Heart right ventricle (tissue), 16 donors: ENCODE measurements around the gene GJC1. TPM values are rescaled to one million over a fixed set of nuclear protein-coding genes. Genes with fewer than 3 reads are reported as not detected.

ENCODE experiments used
- ATAC-seq, 8 donors: fragments of 200-7000 bp; cut with Tn5 transposase; one replicate each; pipeline ENCODE4 v1.9.1; 2020; ENCODE audit warnings: mild to moderate bottlenecking in 8 of 8, moderate library complexity in 8 of 8, moderate number of reproducible peaks in 1 of 8
- DNase-seq, 2 donors: peaks; one replicate each; pipeline ENCODE4 v3.0.0-alpha.2; 2020
- H3K27ac ChIP-seq, 10 donors: fragments of 200-600 bp; sonication (generic) in 2 of 10; one replicate each; pipeline versions ENCODE4 v1.5.0 to v1.8.0; 2020 to 2022; ENCODE audit warnings: mild to moderate bottlenecking in 3 of 10
- H3K27me3 ChIP-seq, 7 donors: fragments of 200-600 bp; one replicate each; pipeline ENCODE4 v1.8.0; 2021 to 2022; ENCODE audit warnings: mild to moderate bottlenecking in 2 of 7
- H3K36me3 ChIP-seq, 9 donors: fragments of 200-600 bp; sonication (generic) in 1 of 9; one replicate each; pipeline versions ENCODE4 v1.5.0 to v1.8.0; 2020 to 2022; ENCODE audit warnings: mild to moderate bottlenecking in 2 of 9
- H3K4me1 ChIP-seq, 9 donors: fragments of 200-600 bp; sonication (generic) in 1 of 9; one replicate each; pipeline versions ENCODE4 v1.5.0 to v1.8.0; 2020 to 2022; ENCODE audit warnings: mild to moderate bottlenecking in 4 of 9
- H3K4me3 ChIP-seq, 10 donors: fragments of 200-600 bp; sonication (generic) in 2 of 10; one replicate each; pipeline versions ENCODE4 v1.5.0 to v1.8.0; 2020 to 2022; ENCODE audit warnings: mild to moderate bottlenecking in 7 of 10, moderate library complexity in 2 of 10
- H3K9me3 ChIP-seq, 11 donors: fragments of 200-600 bp in 10 of 11; sonication (generic) in 2 of 11; one replicate each; pipeline versions ENCODE4 v1.5.0 to v1.8.0; 2013 to 2022; ENCODE audit warnings: mild to moderate bottlenecking in 2 of 11, control low read depth in 1 of 11, moderate library complexity in 1 of 11
- CTCF ChIP-seq, 9 donors: fragments of 200-600 bp; sonication (generic) in 2 of 9; IDR thresholded peaks; one replicate each; pipeline versions ENCODE4 v1.5.0 to v1.8.0; 2021 to 2022; ENCODE audit warnings: antibody characterized with exemption in 9 of 9, mild to moderate bottlenecking in 5 of 9, moderate library complexity in 1 of 9
- WGBS, 2 donors: extraction: QIAGEN DNeasy Blood & Tissue Kit; methylation state at CpG; one replicate each; pipeline ENCODE4 v1.1.7; 2013; ENCODE audit warnings: inconsistent platforms in 1 of 2; 5-methylcytosine and 5-hydroxymethylcytosine counted together
- intact Hi-C, 10 donors: fragments of 100-400 bp; cut with DNase I; formaldehyde crosslinking; loops; one replicate each; pipeline versions ENCODE4 v1.11.1 to v1.14.2; 2022
- polyA plus RNA-seq, 2 donors: library from polyadenylated mRNA; stranded (reverse); fragments of 200-250 nt; gene quantifications; one replicate each; pipeline ENCODE4 v1.2.3, GENCODE V29; 2013
- total RNA-seq, 10 donors: library from RNA; stranded (reverse); fragmentation: NEBNext Ultra II Directional in 3 of 10; extraction: Animal tissue kit (Norgen Biotek cat#: 25700) in 3 of 10; gene quantifications; one replicate each; pipeline versions ENCODE4 v1.2.1 to v1.2.4, GENCODE V29; 2021 to 2023
- donor health status: Arrhythmogenic right ventricular cardiomyopathy.
- donor health status: ischemic (EF 13 %, LVEDD 7.1; RV severe dilation, severe dysfunction).
- donor health status: healthy with polysubstance abuse.
- donor health status: DM: no; HTN: yes; CAD: no.
- donor health status: DM: no; HTN: no; CAD: no.
- donor health status: ischemic (EF 25% LVEDD 6.9; RV normal size, moderate dysfunction).
- donor health status: ischemic (EF 25% LVEDD 5.7; RV mildly dilated, moderate dysfunction).
- donor health status: healthy.
- donor health status: DM: yes; HTN: yes; CAD: no.
- donor health status: Ischemic cardiomyopathy.
- donor health status: ischemic (EF 35%, LVEDD 5.7; RV mildly dilated, moderate dysfunction).
- donor health status: nonischemic (EF 11% LVEDD 7.7; RV severe dilation, severe dysfunction).
- donor health status: DM: yes; HTN: yes; CAD: no.
- donor health status: PGD.
- donor health status: ischemic (EF 29% LVEDD 5.4; RV normal size, mild dysfunction).
- donor health status: nonischemic (EF 23%, LVEDD 6.1; RV moderate dilation, normal function).

The GJC1 gene
- total and polyA plus RNA-seq, 12 donors: 10.9 to 41.5 (median 20.1) TPM

- H3K27me3 ChIP-seq: no peaks in the 10 kb centered on the region
- no peaks in the 10 kb centered on the region for H3K9me3 ChIP-seq
- ATAC-seq (no peak), DNase-seq (no peak)
- peaks cover 0 to 35% (median 4%) of the 10 kb centered on the region in 9 donors for H3K36me3 ChIP-seq
- peaks cover 0 to 51% (median 12%) of the 10 kb centered on the region in 9 donors for H3K4me1 ChIP-seq
- no peak overlapping the region for H3K4me3 ChIP-seq
- intact Hi-C loops: no loop called here
- no peak overlapping the region for H3K27ac ChIP-seq
- no peak for TF ChIP-seq CTCF (IDR thresholded peaks at IDR 0.05)
- WGBS, 2 donors: 87 to 90% methylated on average over 4 of the region's 4 CpGs
These were observed 21.9 kb downstream of the GJC1 start for GRCh38 chr17:44808156-44808555.

GRCh38 chr17:44807817-44808155 lies 22.3 kb downstream of the GJC1 start:
- no peak overlapping the region for H3K27ac ChIP-seq
- 64 to 70% methylated on average over 3 of the region's 3 CpGs for WGBS, 2 donors
- peaks cover 0 to 51% (median 15%) of the 10 kb centered on the region in 9 donors for H3K4me1 ChIP-seq
- no peaks in the 10 kb centered on the region for H3K9me3 ChIP-seq
- no peak for DNase-seq
- TF ChIP-seq CTCF (IDR thresholded peaks at IDR 0.05): no peak
- no peaks in the 10 kb centered on the region for H3K27me3 ChIP-seq
- H3K4me3 ChIP-seq: no peak overlapping the region
- intact Hi-C loops: no loop called here
- no peak for ATAC-seq
- peaks cover 0 to 38% (median 4%) of the 10 kb centered on the region in 9 donors for H3K36me3 ChIP-seq

GRCh38 chr17:44807093-44807816 lies 22.8 kb downstream of the GJC1 start:
- Histone ChIP-seq H3K27me3 (no peaks in the 10 kb centered on the region), H3K4me3 (no peak overlapping the region), H3K27ac (no peak overlapping the region), H3K4me1 (peaks cover 0 to 51% (median 18%) of the 10 kb centered on the region in 9 donors), H3K9me3 (no peaks in the 10 kb centered on the region), H3K36me3 (peaks cover 0 to 38% (median 4%) of the 10 kb centered on the region in 9 donors)
- DNase-seq (no peak), ATAC-seq (no peak)
- TF ChIP-seq CTCF (IDR thresholded peaks at IDR 0.05): no peak
- intact Hi-C loops: no loop called here
- 78 to 84% methylated on average over 4 of the region's 4 CpGs for WGBS, 2 donors

GRCh38 chr17:44804302-44805089 lies 25.6 kb downstream of the GJC1 start:
- WGBS, 2 donors: 68 to 70% methylated on average over 10 of the region's 10 CpGs
- intact Hi-C loops: no loop called here
- Histone ChIP-seq H3K4me3 (no peak overlapping the region), H3K27ac (peak overlapping the region in 6 of 10 donors; percentile 3 to 80 (median 74)), H3K9me3 (no peaks in the 10 kb centered on the region), H3K36me3 (peaks cover 0 to 59% (median 4%) of the 10 kb centered on the region in 9 donors), H3K4me1 (peaks cover 0 to 51% (median 18%) of the 10 kb centered on the region in 9 donors), H3K27me3 (no peaks in the 10 kb centered on the region)
- peak; percentile 59 to 91 (median 84) for ATAC-seq
- TF ChIP-seq CTCF (IDR thresholded peaks at IDR 0.05): no peak
- DNase-seq: peak; percentile 48 to 60
